Caco-2 (cell line): ENCODE measurements around the gene KRTAP3-2. TPM values are rescaled to one million over a fixed set of nuclear protein-coding genes. Genes with fewer than 3 reads are reported as not detected.

Experiments
- BruUV-seq: library from RNA; stranded (reverse); fragments of 400-500 nt; replicated peaks from 2 replicates; lab custom pipeline; 2021; lab: Mats Ljungman, UMichigan
- CTCF ChIA-PET: fragments of 300-600 bp; sonication (Branson Sonifier 250); formaldehyde crosslinking; loops from one replicate; lab custom pipeline; 2022; ENCODE audit warnings: antibody characterized with exemption; lab: Charles Lee
- POLR2A ChIA-PET: fragments of 300-600 bp; sonication (Branson Sonifier 250); formaldehyde crosslinking; loops from one replicate; lab custom pipeline; 2022; ENCODE audit warnings: antibody characterized with exemption; lab: Charles Lee
- DNase-seq, 2 experiments: peaks; one replicate each; pipeline versions ENCODE4 v3.0.0 to v3.0.0-alpha.2; 2020 to 2022
- H3K27me3 ChIP-seq: replicated peaks from 2 replicates; pipeline ENCODE4 v1.6.0; 2011; ENCODE audit warnings: low read length; ENCODE audit not compliant: control insufficient read depth, insufficient read depth
- H3K36me3 ChIP-seq: 2 replicates; pipeline ENCODE4 v1.5.1; 2011; ENCODE audit warnings: low read length; ENCODE audit not compliant: control insufficient read depth, insufficient read depth
- H3K4me1 ChIP-seq: fragments of 250-450 bp; sonication (Bioruptor Pico); 2 replicates; pipeline ENCODE4 v1.5.1; 2020; ENCODE audit warnings: mild to moderate bottlenecking
- H3K4me3 ChIP-seq: 2 replicates; pipeline ENCODE4 v1.5.1; 2011; ENCODE audit warnings: low read depth, mild to moderate bottlenecking, control low read depth, low read length
- H3K9me3 ChIP-seq: fragments of 250-450 bp; sonication (Bioruptor Pico); 2 replicates; pipeline ENCODE4 v1.5.1; 2020; ENCODE audit warnings: mild to moderate bottlenecking, moderate library complexity
- H3K27ac Mint-ChIP-seq: one replicate; pipeline ENCODE4 v1.8.0; 2022; ENCODE audit warnings: mixed read lengths; ENCODE audit not compliant: unreplicated experiment
- H3K27me3 Mint-ChIP-seq: one replicate; pipeline ENCODE4 v1.8.0; 2022; ENCODE audit warnings: mixed read lengths; ENCODE audit not compliant: insufficient read depth, unreplicated experiment
- H3K36me3 Mint-ChIP-seq: one replicate; pipeline ENCODE4 v1.8.0; 2022; ENCODE audit warnings: mild to moderate bottlenecking, mixed read lengths; ENCODE audit not compliant: insufficient read depth, unreplicated experiment
- H3K4me1 Mint-ChIP-seq: one replicate; pipeline ENCODE4 v1.8.0; 2022; ENCODE audit warnings: low read depth, mixed read lengths; ENCODE audit not compliant: unreplicated experiment
- H3K4me3 Mint-ChIP-seq: one replicate; pipeline ENCODE4 v1.8.0; 2022; ENCODE audit warnings: mild to moderate bottlenecking, moderate library complexity, mixed read lengths; ENCODE audit not compliant: unreplicated experiment
- H3K9me3 Mint-ChIP-seq: one replicate; pipeline ENCODE4 v1.8.0; 2022; ENCODE audit warnings: mixed read lengths; ENCODE audit not compliant: unreplicated experiment
- intact Hi-C: fragments of 100-400 bp; cut with micrococcal nuclease; formaldehyde crosslinking; loops from one replicate; pipeline ENCODE4 v1.10.0; 2022; ENCODE audit not compliant: unreplicated experiment
- total RNA-seq: library from RNA; stranded (reverse); gene quantifications from 2 replicates; pipeline ENCODE4 v1.2.3, GENCODE V29; 2022
- TF ChIP-seq, protein P1 (sequence below), 2 experiments: fragments of 200-600 bp in 1 of 2; IDR thresholded peaks; 1 replicate in 1 of 2; 2 replicates in 1 of 2; pipeline versions ENCODE4 v1.5.1 to v1.8.0; 2011 to 2022; ENCODE audit warnings: antibody characterized with exemption in 1 of 2, control low read depth in 1 of 2, inconsistent platforms in 1 of 2, low read depth in 1 of 2, low read length in 1 of 2, mild to moderate bottlenecking in 1 of 2, moderate library complexity in 1 of 2; ENCODE audit not compliant: insufficient read depth in 1 of 2, severe bottlenecking in 1 of 2, unreplicated experiment in 1 of 2

KRTAP3-2 gene
- total RNA-seq, 1 experiment from 2014 or later: not detected

DNA sequence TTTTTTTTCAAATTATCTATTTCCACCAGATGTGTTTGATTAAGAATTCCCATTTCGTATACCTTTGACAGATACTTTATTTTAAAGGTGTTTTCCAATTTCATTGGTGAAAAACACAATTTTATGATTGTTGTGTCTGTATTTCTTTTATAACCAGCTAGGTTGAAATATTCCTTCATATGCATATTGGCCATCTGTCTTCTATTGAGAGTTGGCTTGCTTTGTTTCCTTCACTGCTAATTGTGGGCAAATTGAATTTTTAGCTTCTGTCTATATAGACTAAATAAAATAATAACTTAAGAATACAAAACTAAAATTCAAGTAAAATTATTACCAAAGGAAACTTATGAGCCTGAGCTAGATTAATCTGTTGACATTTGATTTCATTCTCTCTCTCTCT, 4.6 kb downstream of the KRTAP3-2 start:
- H3K9me3 Mint-ChIP-seq: peaks cover 19% of the 10 kb centered on the region
- H3K27ac Mint-ChIP-seq: no peak overlapping the region
- ChIA-PET POLR2A (no interaction called here), CTCF (no interaction called here)
- no peaks in the 10 kb centered on the region for H3K36me3 ChIP-seq
- no peak overlapping the region for H3K4me3 ChIP-seq
- no peak for DNase-seq
- no peaks in the 10 kb centered on the region for H3K27me3 Mint-ChIP-seq
- H3K27me3 ChIP-seq: no peaks in the 10 kb centered on the region
- BruUV-seq: no TSS peak
- 0 out of 2 replicates have a peak, but pooled peaks cover 6% of the 10 kb centered on the region for H3K4me1 ChIP-seq
- H3K9me3 ChIP-seq: no peaks in the 10 kb centered on the region
- TF ChIP-seq, protein P1, sequence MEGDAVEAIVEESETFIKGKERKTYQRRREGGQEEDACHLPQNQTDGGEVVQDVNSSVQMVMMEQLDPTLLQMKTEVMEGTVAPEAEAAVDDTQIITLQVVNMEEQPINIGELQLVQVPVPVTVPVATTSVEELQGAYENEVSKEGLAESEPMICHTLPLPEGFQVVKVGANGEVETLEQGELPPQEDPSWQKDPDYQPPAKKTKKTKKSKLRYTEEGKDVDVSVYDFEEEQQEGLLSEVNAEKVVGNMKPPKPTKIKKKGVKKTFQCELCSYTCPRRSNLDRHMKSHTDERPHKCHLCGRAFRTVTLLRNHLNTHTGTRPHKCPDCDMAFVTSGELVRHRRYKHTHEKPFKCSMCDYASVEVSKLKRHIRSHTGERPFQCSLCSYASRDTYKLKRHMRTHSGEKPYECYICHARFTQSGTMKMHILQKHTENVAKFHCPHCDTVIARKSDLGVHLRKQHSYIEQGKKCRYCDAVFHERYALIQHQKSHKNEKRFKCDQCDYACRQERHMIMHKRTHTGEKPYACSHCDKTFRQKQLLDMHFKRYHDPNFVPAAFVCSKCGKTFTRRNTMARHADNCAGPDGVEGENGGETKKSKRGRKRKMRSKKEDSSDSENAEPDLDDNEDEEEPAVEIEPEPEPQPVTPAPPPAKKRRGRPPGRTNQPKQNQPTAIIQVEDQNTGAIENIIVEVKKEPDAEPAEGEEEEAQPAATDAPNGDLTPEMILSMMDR (IDR thresholded peaks at IDR 0.05; ENCODE audit: insufficient read depth in 1 of 2, low read depth in 1 of 2, low read length in 1 of 2, severe bottlenecking in 1 of 2, unreplicated experiment in 1 of 2): no peak
- H3K36me3 Mint-ChIP-seq: no peaks in the 10 kb centered on the region
- peaks cover 26% of the 10 kb centered on the region for H3K4me1 Mint-ChIP-seq
- H3K4me3 Mint-ChIP-seq: no peak overlapping the region
- intact Hi-C loops: no loop called here

DNA sequence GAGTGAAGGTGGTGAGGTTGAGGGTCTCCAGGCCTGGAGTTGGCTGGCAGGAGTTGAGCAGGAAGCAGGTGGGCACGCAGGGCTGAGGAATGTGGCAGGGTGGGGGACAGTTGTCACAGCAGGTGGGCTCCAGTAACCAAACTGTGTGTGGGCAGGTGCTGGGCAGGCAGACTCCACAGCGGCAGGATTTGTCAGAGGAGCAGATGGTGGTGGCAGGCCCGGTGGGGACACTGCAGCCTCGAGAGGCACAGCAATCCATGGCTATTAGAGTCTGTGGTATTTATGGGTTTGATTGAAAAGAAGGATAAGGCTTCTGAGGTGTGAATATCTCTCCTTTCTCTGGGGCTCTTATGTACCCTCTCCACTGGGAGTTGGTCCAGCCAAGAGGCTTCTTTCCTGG, 5.9 kb downstream of the KRTAP3-2 start, which contains the start of gene KRTAP3-3:
Gene KRTAP3-3, minus strand, starts transcription at position 326 of the 400 bp plus-strand sequence. Its CDS starts 67 bp downstream, at position 259.
- ChIA-PET POLR2A (no interaction called here), CTCF (no interaction called here)
- intact Hi-C loops: no loop called here

DNA sequence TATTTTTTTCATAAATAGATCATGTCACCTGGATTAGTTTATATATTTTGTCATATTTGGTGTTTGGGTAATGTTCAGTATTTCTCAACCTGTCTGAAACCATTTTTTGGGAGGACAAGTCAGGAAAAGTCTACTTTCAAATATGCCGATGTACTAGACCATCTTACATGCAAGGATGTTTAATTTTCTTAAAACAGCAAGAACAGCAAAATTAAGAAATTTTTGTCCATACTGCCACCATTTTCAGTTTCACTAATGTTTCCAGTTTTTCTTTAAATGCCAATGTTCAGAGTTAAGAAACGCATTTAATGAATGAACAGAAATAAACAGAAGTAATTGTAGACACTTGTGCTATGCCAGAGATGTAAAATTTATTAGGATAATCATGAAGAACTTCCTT, 6.6 kb downstream of the KRTAP3-2 start:
- ChIA-PET POLR2A (no interaction called here), CTCF (no interaction called here)
- no peak overlapping the region for H3K27ac Mint-ChIP-seq
- TF ChIP-seq, protein P1 (IDR thresholded peaks at IDR 0.05; ENCODE audit: insufficient read depth in 1 of 2, low read depth in 1 of 2, low read length in 1 of 2, severe bottlenecking in 1 of 2, unreplicated experiment in 1 of 2): no peak
- H3K36me3 Mint-ChIP-seq: no peaks in the 10 kb centered on the region
- H3K4me3 Mint-ChIP-seq: no peak overlapping the region
- Histone ChIP-seq H3K9me3 (no peaks in the 10 kb centered on the region), H3K36me3 (no peaks in the 10 kb centered on the region), H3K27me3 (no peaks in the 10 kb centered on the region), H3K4me1 (0 out of 2 replicates have a peak, but pooled peaks cover 6% of the 10 kb centered on the region), H3K4me3 (no peak overlapping the region)
- peaks cover 26% of the 10 kb centered on the region for H3K4me1 Mint-ChIP-seq
- BruUV-seq: no TSS peak
- DNase-seq: no peak
- H3K9me3 Mint-ChIP-seq: peaks cover 20% of the 10 kb centered on the region
- H3K27me3 Mint-ChIP-seq: no peaks in the 10 kb centered on the region
- intact Hi-C loops: no loop called here

More for the DNA sequence above, 5.9 kb downstream of the KRTAP3-2 start, which contains the start of gene KRTAP3-3:
- BruUV-seq: no TSS peak
- H3K27me3 Mint-ChIP-seq: no peaks in the 10 kb centered on the region
- Histone ChIP-seq H3K4me3 (no peak within 1 kb of the TSS), H3K36me3 (no peaks in the 10 kb centered on the region), H3K4me1 (0 out of 2 replicates have a peak, but pooled peaks cover 6% of the 10 kb centered on the region), H3K9me3 (no peaks in the 10 kb centered on the region), H3K27me3 (no peaks in the 10 kb centered on the region)
- DNase-seq: no peak
- H3K4me1 Mint-ChIP-seq: peaks cover 26% of the 10 kb centered on the region
- peaks cover 20% of the 10 kb centered on the region for H3K9me3 Mint-ChIP-seq
- no peak within 1 kb of the TSS for H3K4me3 Mint-ChIP-seq
- no peak within 1 kb of the TSS for H3K27ac Mint-ChIP-seq
- TF ChIP-seq, protein P1 (IDR thresholded peaks at IDR 0.05; ENCODE audit: insufficient read depth in 1 of 2, low read depth in 1 of 2, low read length in 1 of 2, severe bottlenecking in 1 of 2, unreplicated experiment in 1 of 2): no peak
- H3K36me3 Mint-ChIP-seq: no peaks in the 10 kb centered on the region
